Fibroblast of mammary gland (primary cell): ENCODE data around the gene GRIK2.

Experiments used
- DNase-seq: peaks from one replicate; pipeline ENCODE4 v3.0.0-alpha.2; 2010; ENCODE audit warnings: low read depth
- H3K4me3 ChIP-seq: 2 replicates; pipeline ENCODE4 v1.5.1; 2011; ENCODE audit warnings: low read depth, mild to moderate bottlenecking, low read length, moderate library complexity; ENCODE audit not compliant: control insufficient read depth
- CTCF ChIP-seq: conservative IDR thresholded peaks from 2 replicates; pipeline ENCODE4 v1.5.1; 2011; ENCODE audit warnings: low read depth, low read length, inconsistent platforms; ENCODE audit not compliant: control insufficient read depth, insufficient read depth

Gene GRIK2

GRCh38 chr6:101689695-101690094 is 296.2 kb downstream of the GRIK2 start:
- DNase-seq, result no peak

GRCh38 chr6:101700655-101701054 is 307.1 kb downstream of the GRIK2 start:
- no peak for TF ChIP-seq CTCF
- no peak for DNase-seq
- no peak overlapping the region for H3K4me3 ChIP-seq

More at GRCh38 chr6:101689695-101690094, 296.2 kb downstream of the GRIK2 start:
- H3K4me3 ChIP-seq, result no peak overlapping the region
- no peak for TF ChIP-seq CTCF

- no peak for DNase-seq
- TF ChIP-seq CTCF, result no peak
- no peak overlapping the region for H3K4me3 ChIP-seq
Measured at GRCh38 chr6:101703311-101703710, 309.8 kb downstream of the GRIK2 start.

GRCh38 chr6:101705866-101706265 is 312.4 kb downstream of the GRIK2 start:
- DNase-seq, result peak; percentile 36
- no peak overlapping the region for H3K4me3 ChIP-seq
- TF ChIP-seq CTCF, result no peak

- TF ChIP-seq CTCF, result no peak
- no peak overlapping the region for H3K4me3 ChIP-seq
- no peak for DNase-seq
Measured at GRCh38 chr6:101706576-101706975, 313.1 kb downstream of the GRIK2 start.

- no peak overlapping the region for H3K4me3 ChIP-seq
- TF ChIP-seq CTCF, result no peak
- no peak for DNase-seq
Measured at GRCh38 chr6:101711518-101711917, 318.0 kb downstream of the GRIK2 start.

- TF ChIP-seq CTCF, result no peak
- DNase-seq, result no peak
- no peak overlapping the region for H3K4me3 ChIP-seq
Measured at GRCh38 chr6:101716387-101716786, 322.9 kb downstream of the GRIK2 start.
